ENCODE data around the gene SEC63.
A peak's percentile ranks its signal among the peaks of the same experiment; 100 is the strongest.
"Not testable (repeated sequence)": the region's sequence is repeated elsewhere in the genome, so short reads cannot be mapped to it uniquely, and the experiment has no call there.

The SEC63 gene

DNA sequence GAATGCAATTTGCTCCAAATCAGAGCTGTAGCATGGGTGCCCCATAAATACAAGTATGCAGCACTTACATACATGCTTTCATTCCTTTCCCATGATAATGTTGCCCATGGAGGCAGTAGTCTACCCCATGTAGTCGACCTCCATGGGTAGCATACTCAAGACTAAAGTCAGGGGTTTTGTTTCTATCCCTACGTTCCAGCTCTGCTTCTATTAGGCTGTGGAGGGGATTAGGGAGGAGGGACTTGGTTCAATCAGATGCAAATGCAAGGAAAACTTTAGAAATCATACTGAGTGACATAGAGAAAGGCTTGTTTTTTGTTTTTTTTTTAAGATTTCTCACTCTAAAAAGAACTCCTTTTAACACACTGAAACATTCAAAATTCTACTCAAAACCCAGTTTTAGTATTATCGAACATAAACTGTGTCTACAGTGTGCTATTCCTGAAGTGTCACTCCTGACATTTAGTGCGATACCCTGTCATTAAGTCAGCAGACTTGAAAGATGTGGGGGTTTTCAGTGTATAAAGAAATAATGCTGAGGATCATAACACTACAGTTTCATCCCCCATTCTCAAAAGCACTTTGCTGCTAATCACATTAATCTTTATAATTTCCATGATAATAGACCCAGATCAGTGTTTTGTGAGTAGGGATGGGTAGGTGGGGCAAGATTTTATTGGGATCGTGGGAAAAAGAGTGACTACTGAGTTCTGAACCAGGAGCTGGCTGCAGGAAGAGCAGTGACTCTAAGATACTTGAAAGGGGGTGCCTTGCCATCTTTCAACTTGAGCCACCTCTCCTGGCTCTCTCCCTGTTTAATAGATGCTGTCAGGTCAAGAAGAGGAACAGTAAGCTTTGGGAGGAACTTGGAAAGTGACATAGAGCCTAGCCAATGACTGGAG is 93.5 kb downstream of the SEC63 start:
- in situ Hi-C loops (cut with MboI; ENCODE audit: low sequenced_read_pairs, unreplicated experiment), result no loop called here
- DNase-seq (ENCODE audit: low spot score), result no peak
- TF ChIP-seq, protein P1, sequence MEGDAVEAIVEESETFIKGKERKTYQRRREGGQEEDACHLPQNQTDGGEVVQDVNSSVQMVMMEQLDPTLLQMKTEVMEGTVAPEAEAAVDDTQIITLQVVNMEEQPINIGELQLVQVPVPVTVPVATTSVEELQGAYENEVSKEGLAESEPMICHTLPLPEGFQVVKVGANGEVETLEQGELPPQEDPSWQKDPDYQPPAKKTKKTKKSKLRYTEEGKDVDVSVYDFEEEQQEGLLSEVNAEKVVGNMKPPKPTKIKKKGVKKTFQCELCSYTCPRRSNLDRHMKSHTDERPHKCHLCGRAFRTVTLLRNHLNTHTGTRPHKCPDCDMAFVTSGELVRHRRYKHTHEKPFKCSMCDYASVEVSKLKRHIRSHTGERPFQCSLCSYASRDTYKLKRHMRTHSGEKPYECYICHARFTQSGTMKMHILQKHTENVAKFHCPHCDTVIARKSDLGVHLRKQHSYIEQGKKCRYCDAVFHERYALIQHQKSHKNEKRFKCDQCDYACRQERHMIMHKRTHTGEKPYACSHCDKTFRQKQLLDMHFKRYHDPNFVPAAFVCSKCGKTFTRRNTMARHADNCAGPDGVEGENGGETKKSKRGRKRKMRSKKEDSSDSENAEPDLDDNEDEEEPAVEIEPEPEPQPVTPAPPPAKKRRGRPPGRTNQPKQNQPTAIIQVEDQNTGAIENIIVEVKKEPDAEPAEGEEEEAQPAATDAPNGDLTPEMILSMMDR (IDR thresholded peaks at IDR 0.05; ENCODE audit: borderline replicate concordance, control extremely low read depth, extremely low read depth, insufficient read depth, missing control alignments), result no peak

GRCh38 chr6:107862383-107862782 is 95.6 kb downstream of the SEC63 start:
- in situ Hi-C loops (cut with MboI; ENCODE audit: low sequenced_read_pairs, unreplicated experiment), result no loop called here
- TF ChIP-seq, protein P1 (IDR thresholded peaks at IDR 0.05; ENCODE audit: borderline replicate concordance, control extremely low read depth, extremely low read depth, insufficient read depth, missing control alignments), result no peak
- no peak for DNase-seq (ENCODE audit: low spot score)

DNA sequence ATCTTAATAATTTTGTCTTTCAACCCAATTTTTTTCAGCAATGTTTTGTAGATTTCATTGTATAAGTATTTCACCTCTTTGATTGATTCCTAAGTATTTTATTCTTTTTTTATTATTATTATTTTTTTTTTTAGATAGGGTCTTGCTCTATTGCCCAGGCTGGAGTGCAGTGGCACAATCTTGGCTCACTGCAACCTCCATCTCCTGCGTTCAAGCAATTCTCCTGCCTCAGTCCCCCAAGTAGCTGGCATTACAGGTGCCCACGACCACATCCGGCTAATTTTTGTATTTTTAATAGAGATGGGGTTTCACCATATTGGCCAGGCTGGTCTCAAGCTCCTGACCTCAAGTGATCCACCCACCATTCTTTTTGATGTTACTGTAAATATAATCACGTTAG is 97.0 kb downstream of the SEC63 start:
- DNase-seq (ENCODE audit: low spot score); in situ Hi-C loops (cut with MboI; ENCODE audit: low sequenced_read_pairs, unreplicated experiment): not testable (repeated sequence)

GRCh38 chr6:107860144-107860543 is 97.9 kb downstream of the SEC63 start:
- DNase-seq (ENCODE audit: low spot score); in situ Hi-C loops (cut with MboI; ENCODE audit: low sequenced_read_pairs, unreplicated experiment): not testable (repeated sequence)

DNA sequence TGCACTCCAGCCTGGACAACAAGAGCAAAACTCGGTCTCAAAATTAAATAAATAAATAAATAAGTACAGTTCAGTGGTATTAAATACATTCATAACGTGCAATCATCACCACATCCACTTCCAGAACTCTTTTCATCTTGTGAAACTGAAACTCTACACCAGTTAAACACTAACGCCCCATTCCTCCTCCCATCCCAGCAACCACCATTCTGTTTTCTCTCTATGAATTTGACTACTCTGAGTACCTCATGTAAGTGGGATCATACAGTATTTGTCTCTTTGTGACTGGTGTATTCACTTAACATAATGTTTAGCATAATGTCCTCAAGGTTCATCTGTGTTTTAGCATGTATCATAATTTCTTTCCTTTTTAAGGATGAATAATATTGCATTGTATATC is 104.8 kb downstream of the SEC63 start:
- in situ Hi-C loops (cut with MboI; ENCODE audit: low sequenced_read_pairs, unreplicated experiment), result no loop called here
- no peak for DNase-seq (ENCODE audit: low spot score)
- TF ChIP-seq, protein P1 (IDR thresholded peaks at IDR 0.05; ENCODE audit: borderline replicate concordance, control extremely low read depth, extremely low read depth, insufficient read depth, missing control alignments), result no peak

DNA sequence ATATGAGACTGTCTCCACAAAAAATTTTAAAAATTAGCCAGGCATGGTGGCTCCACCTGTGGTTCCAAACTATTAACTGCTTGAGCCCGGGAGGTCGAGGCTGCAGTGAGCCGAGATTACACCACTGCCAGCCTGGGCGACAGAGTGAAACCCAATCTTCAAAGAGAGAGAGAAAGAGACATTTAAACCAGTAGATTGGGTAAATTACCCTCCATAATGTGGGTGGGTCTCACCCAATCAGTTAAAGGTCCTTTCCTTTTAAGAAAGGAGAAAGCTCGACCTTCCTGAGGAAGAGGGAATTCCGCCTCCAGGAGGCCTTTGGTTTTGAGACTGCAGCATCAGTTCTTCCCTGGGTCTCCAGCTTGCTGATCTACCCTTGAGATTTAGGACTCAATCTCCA is 108.7 kb downstream of the SEC63 start:
- in situ Hi-C loops (cut with MboI; ENCODE audit: low sequenced_read_pairs, unreplicated experiment), result loop anchor here (10.0 kb wide), 1 partner anchor 165 kb away; no protein-coding TSS in a partner anchor
- TF ChIP-seq, protein P1 (IDR thresholded peaks at IDR 0.05; ENCODE audit: borderline replicate concordance, control extremely low read depth, extremely low read depth, insufficient read depth, missing control alignments), result no peak
- no peak for DNase-seq (ENCODE audit: low spot score)

GRCh38 chr6:107847844-107848802 is 109.9 kb downstream of the SEC63 start:
- peak; percentile 90 for DNase-seq (ENCODE audit: low spot score)
- in situ Hi-C loops (cut with MboI; ENCODE audit: low sequenced_read_pairs, unreplicated experiment), result loop anchor here (10.0 kb wide), 1 partner anchor 163 kb away; no protein-coding TSS in a partner anchor
- TF ChIP-seq, protein P1 (IDR thresholded peaks at IDR 0.05; ENCODE audit: borderline replicate concordance, control extremely low read depth, extremely low read depth, insufficient read depth, missing control alignments), result peak; percentile 93
